Measurements from ENCODE around the gene ADAM22. TPM values are rescaled to one million over a fixed set of nuclear protein-coding genes. Genes with fewer than 3 reads are reported as not detected.

ADAM22 gene
- total and polyA plus RNA-seq, 2 experiments from 2014 or later, result 0.09 to 0.54 TPM

DNA sequence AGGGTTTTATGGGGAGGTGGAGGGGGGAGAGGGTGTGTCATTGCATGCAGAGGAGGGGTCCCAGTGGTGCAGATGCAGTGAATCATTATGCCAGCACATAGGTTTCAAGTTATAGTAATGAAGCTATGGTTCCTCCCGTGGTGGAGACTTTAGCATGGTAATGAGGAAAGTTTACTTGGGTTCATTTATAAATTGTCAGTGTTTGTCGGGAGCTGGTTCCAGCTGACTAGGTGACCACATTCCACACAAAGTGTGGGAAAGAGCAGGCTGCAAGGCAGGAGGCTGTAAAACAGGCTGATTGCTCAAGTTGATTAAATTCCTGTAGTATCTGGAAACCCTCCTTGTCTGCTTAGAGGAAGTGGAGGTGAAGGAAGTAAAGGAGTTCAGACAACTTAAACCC lies 206.9 kb downstream of the ADAM22 start:
- no peaks in the 10 kb centered on the region for H3K27me3 ChIP-seq (replicated peaks; ENCODE audit: insufficient read depth)
- no peak for DNase-seq
- TF ChIP-seq EZH2 (IDR thresholded peaks at IDR 0.05; ENCODE audit: insufficient read depth, poor library complexity, severe bottlenecking), result no peak
- no peak for TF ChIP-seq EZH2phosphoT487 (IDR thresholded peaks at IDR 0.05; ENCODE audit: insufficient read depth, low read depth)
- no peaks in the 10 kb centered on the region for H3K36me3 ChIP-seq (ENCODE audit: low read depth)
- no peak overlapping the region for H3K9ac ChIP-seq
- H3K79me2 ChIP-seq (ENCODE audit: insufficient read depth), result no peaks in the 10 kb centered on the region
- 51 to 54% methylated on average over 2 of the region's 2 CpGs for WGBS, 2 experiments (ENCODE audit: low coverage in 1 of 2, low lambda C conversion rate in 2 of 2, missing lambda C conversion rate in 2 of 2)
- H4K20me1 ChIP-seq (ENCODE audit: insufficient read depth), result no peaks in the 10 kb centered on the region
- no peak overlapping the region for H3K27ac ChIP-seq
- H3K9me3 ChIP-seq (ENCODE audit: low read depth), result no peaks in the 10 kb centered on the region
- H2AFZ ChIP-seq, result no peak overlapping the region
- H3K9me2 ChIP-seq (ENCODE audit: insufficient read depth), result no peaks in the 10 kb centered on the region
- no peak overlapping the region for H3K4me2 ChIP-seq (ENCODE audit: unreplicated experiment)
- no peaks in the 10 kb centered on the region for H3K4me1 ChIP-seq (ENCODE audit: insufficient read depth)
- H3F3A ChIP-seq (ENCODE audit: insufficient read depth), result no peaks in the 10 kb centered on the region
- in situ Hi-C loops (cut with MboI), result no loop called here
- H3K4me3 ChIP-seq, result no peak overlapping the region

DNA sequence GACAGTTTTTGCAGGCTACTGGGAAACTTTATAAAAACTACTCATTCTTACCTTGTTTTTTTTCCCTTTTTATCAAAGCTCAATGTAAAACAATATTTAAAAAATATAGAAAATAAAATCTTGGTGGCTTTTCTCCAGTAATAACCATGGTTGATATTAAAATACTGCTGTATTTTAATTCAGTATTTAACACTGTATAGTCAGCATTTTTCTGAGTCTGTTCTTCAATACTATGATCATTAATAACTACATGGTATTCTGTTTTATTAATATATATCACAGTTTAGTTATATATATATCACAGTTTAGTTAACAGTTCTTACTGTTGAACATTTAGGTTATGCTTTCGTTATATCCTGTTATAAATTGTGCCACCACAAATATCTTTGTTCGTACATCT lies 207.4 kb downstream of the ADAM22 start:
- 71 to 75% methylated on average over 2 of the region's 2 CpGs for WGBS, 2 experiments (ENCODE audit: low coverage in 1 of 2, low lambda C conversion rate in 2 of 2, missing lambda C conversion rate in 2 of 2)
- Histone ChIP-seq H3K9me2 (ENCODE audit: insufficient read depth) (no peaks in the 10 kb centered on the region), H3K4me3 (no peak overlapping the region), H4K20me1 (ENCODE audit: insufficient read depth) (no peaks in the 10 kb centered on the region), H3K4me2 (ENCODE audit: unreplicated experiment) (no peak overlapping the region), H3K27me3 (replicated peaks; ENCODE audit: insufficient read depth) (no peaks in the 10 kb centered on the region), H3K9me3 (ENCODE audit: low read depth) (no peaks in the 10 kb centered on the region), H3K27ac (no peak overlapping the region), H3K4me1 (ENCODE audit: insufficient read depth) (no peaks in the 10 kb centered on the region), H2AFZ (no peak overlapping the region), H3K36me3 (ENCODE audit: low read depth) (no peaks in the 10 kb centered on the region), H3F3A (ENCODE audit: insufficient read depth) (no peaks in the 10 kb centered on the region), H3K9ac (no peak overlapping the region), H3K79me2 (ENCODE audit: insufficient read depth) (no peaks in the 10 kb centered on the region)
- in situ Hi-C loops (cut with MboI), result no loop called here
- no peak for TF ChIP-seq EZH2 (IDR thresholded peaks at IDR 0.05; ENCODE audit: insufficient read depth, poor library complexity, severe bottlenecking)
- TF ChIP-seq EZH2phosphoT487 (IDR thresholded peaks at IDR 0.05; ENCODE audit: insufficient read depth, low read depth), result no peak
- DNase-seq, result no peak

DNA sequence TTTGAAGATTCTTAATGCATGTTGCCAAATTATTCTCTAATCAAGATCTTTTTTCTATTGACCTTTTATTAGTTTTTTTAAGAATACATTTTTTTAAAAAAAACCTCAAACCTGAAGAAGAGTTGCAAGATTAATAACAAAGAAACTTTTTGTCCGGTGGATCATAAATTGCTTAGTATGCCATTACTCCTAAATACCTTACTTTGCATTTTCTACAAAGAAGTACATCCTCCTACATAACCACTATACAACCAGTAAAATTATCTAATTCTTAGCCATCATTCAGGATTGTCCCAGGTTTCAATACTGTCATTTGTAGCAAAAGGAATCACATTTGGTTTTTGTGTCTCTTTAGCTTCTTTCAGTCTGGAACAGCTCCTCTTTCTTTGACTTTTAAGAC lies 207.9 kb downstream of the ADAM22 start:
- no peaks in the 10 kb centered on the region for H3K4me1 ChIP-seq (ENCODE audit: insufficient read depth)
- no peak overlapping the region for H3K4me3 ChIP-seq
- H3K79me2 ChIP-seq (ENCODE audit: insufficient read depth), result no peaks in the 10 kb centered on the region
- no peaks in the 10 kb centered on the region for H3K9me3 ChIP-seq (ENCODE audit: low read depth)
- no peak for DNase-seq
- no peak overlapping the region for H3K4me2 ChIP-seq (ENCODE audit: unreplicated experiment)
- H2AFZ ChIP-seq, result no peak overlapping the region
- no peaks in the 10 kb centered on the region for H3K36me3 ChIP-seq (ENCODE audit: low read depth)
- TF ChIP-seq EZH2 (IDR thresholded peaks at IDR 0.05; ENCODE audit: insufficient read depth, poor library complexity, severe bottlenecking), result no peak
- H3K27ac ChIP-seq, result no peak overlapping the region
- no peaks in the 10 kb centered on the region for H4K20me1 ChIP-seq (ENCODE audit: insufficient read depth)
- no peaks in the 10 kb centered on the region for H3F3A ChIP-seq (ENCODE audit: insufficient read depth)
- H3K9ac ChIP-seq, result no peak overlapping the region
- no peaks in the 10 kb centered on the region for H3K27me3 ChIP-seq (replicated peaks; ENCODE audit: insufficient read depth)
- WGBS, 2 experiments (ENCODE audit: low coverage in 1 of 2, low lambda C conversion rate in 2 of 2, missing lambda C conversion rate in 2 of 2), result 84 to 86% methylated on average over 1 of the region's 1 CpG
- no peaks in the 10 kb centered on the region for H3K9me2 ChIP-seq (ENCODE audit: insufficient read depth)
- in situ Hi-C loops (cut with MboI), result no loop called here

DNA sequence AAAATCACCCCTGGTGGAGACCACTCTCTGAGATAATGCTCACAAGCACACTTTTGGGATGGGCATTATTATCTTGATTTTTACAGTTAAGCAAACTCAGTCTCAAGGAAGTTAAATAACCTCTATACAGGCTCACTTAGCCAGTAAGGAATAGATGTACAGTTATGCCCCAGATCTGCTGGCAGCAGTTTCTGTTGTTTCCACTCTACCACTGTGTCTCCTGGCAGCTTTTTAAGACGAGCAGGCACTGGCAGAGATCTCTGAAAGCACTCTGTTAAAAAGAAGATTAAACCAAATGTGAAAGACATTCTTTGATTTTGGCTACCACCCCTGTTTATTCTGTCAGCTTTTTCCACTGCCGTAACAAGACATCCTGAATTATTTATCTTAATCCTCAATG lies 212.6 kb downstream of the ADAM22 start:
- Histone ChIP-seq H3K36me3 (ENCODE audit: low read depth) (no peaks in the 10 kb centered on the region), H3K4me3 (no peak overlapping the region), H3K27me3 (replicated peaks; ENCODE audit: insufficient read depth) (no peaks in the 10 kb centered on the region; the same call in 1 of the 2 replicates), H3K9me3 (ENCODE audit: low read depth) (no peaks in the 10 kb centered on the region), H3K4me2 (ENCODE audit: unreplicated experiment) (no peak overlapping the region), H3K9ac (no peak overlapping the region), H3K9me2 (ENCODE audit: insufficient read depth) (no peaks in the 10 kb centered on the region), H3K4me1 (ENCODE audit: insufficient read depth) (no peaks in the 10 kb centered on the region), H3K79me2 (ENCODE audit: insufficient read depth) (no peaks in the 10 kb centered on the region), H2AFZ (no peak overlapping the region), H4K20me1 (ENCODE audit: insufficient read depth) (no peaks in the 10 kb centered on the region), H3F3A (ENCODE audit: insufficient read depth) (no peaks in the 10 kb centered on the region), H3K27ac (no peak overlapping the region)
- DNase-seq, result no peak
- in situ Hi-C loops (cut with MboI), result no loop called here
- no peak for TF ChIP-seq EZH2 (IDR thresholded peaks at IDR 0.05; ENCODE audit: insufficient read depth, poor library complexity, severe bottlenecking)
- no peak for TF ChIP-seq EZH2phosphoT487 (IDR thresholded peaks at IDR 0.05; ENCODE audit: insufficient read depth, low read depth)
- WGBS, 2 experiments (ENCODE audit: low coverage in 1 of 2, low lambda C conversion rate in 2 of 2, missing lambda C conversion rate in 2 of 2), result 10 to 12% methylated on average over 2 of the region's 2 CpGs

DNA sequence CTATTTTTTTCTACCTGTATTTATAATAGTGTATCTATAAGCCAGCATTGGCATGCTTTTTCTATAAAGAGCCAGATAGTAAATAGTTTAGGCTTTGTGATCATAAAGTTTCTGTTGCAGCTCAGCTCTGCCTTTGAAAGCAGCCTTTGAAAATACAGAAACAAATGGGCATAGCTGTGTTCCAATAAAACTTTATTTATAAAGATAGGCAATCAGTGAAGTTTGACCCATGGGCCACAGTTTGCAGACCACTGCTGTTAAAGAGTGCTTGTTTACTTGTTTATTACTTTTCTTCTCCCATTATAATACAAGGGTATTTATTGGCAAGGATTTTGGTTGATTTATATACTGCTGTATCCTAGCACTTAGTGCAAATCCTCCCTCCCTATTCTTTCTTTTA lies 213.3 kb downstream of the ADAM22 start:
- Histone ChIP-seq H3K9me3 (ENCODE audit: low read depth) (no peaks in the 10 kb centered on the region), H4K20me1 (ENCODE audit: insufficient read depth) (no peaks in the 10 kb centered on the region), H3F3A (ENCODE audit: insufficient read depth) (no peaks in the 10 kb centered on the region), H3K4me3 (no peak overlapping the region), H3K4me1 (ENCODE audit: insufficient read depth) (no peaks in the 10 kb centered on the region), H3K9ac (no peak overlapping the region), H3K9me2 (ENCODE audit: insufficient read depth) (no peaks in the 10 kb centered on the region), H2AFZ (no peak overlapping the region), H3K36me3 (ENCODE audit: low read depth) (no peaks in the 10 kb centered on the region), H3K27ac (no peak overlapping the region), H3K27me3 (replicated peaks; ENCODE audit: insufficient read depth) (no peaks in the 10 kb centered on the region; the same call in 1 of the 2 replicates), H3K79me2 (ENCODE audit: insufficient read depth) (no peaks in the 10 kb centered on the region), H3K4me2 (ENCODE audit: unreplicated experiment) (no peak overlapping the region)
- DNase-seq, result no peak
- in situ Hi-C loops (cut with MboI), result no loop called here
- TF ChIP-seq EZH2phosphoT487 (IDR thresholded peaks at IDR 0.05; ENCODE audit: insufficient read depth, low read depth) (no peak), EZH2 (IDR thresholded peaks at IDR 0.05; ENCODE audit: insufficient read depth, poor library complexity, severe bottlenecking) (no peak)

Measured in GM23248 (cell line).